SK-MEL-5 (cell line): ENCODE results near the gene CTAG2. TPM values are rescaled to one million over a fixed set of nuclear protein-coding genes. Genes with fewer than 3 reads are reported as not detected.
"Not testable (repeated sequence)": the region's sequence is repeated elsewhere in the genome, so short reads cannot be mapped to it uniquely, and the experiment has no call there.

Experiments
- DNase-seq: peaks from one replicate; pipeline ENCODE4 v3.0.0-alpha.2; 2016; ENCODE audit warnings: low read depth, low spot score
- in situ Hi-C: cut with HindIII; loops from 2 replicates; pipeline ENCODE4 v1.10.0; 2016; ENCODE audit warnings: low sequenced_read_pairs, high pct_unique_total_duplicates, low pct_unique_long_range_greater_than_20kb
- total RNA-seq: library from RNA; depleted of rRNA; stranded (reverse); fragments of >200 nt; shearing (Covaris generic); gene quantifications from 2 replicates; pipeline ENCODE4 v1.2.3, GENCODE V29; 2014

CTAG2 gene
- total RNA-seq, 1 experiment from 2014 or later, result 1.0 TPM

GRCh38 chrX:154652311-154653047 lies 900 bp downstream of the CTAG2 start:
- DNase-seq, result no peak
- in situ Hi-C loops, result no loop called here

GRCh38 chrX:154650221-154650510 lies 3.2 kb downstream of the CTAG2 start:
- DNase-seq, result no peak
- in situ Hi-C loops, result no loop called here

- in situ Hi-C loops, result no loop called here
- no peak for DNase-seq
Observed at GRCh38 chrX:154649503-154650220, 3.7 kb downstream of the CTAG2 start.

GRCh38 chrX:154648931-154649330 lies 4.4 kb downstream of the CTAG2 start:
- in situ Hi-C loops, result no loop called here
- DNase-seq, result no peak

GRCh38 chrX:154645745-154646378 lies 7.5 kb downstream of the CTAG2 start:
- DNase-seq, in situ Hi-C loops: not testable (repeated sequence)

GRCh38 chrX:154643708-154644107 lies 9.7 kb downstream of the CTAG2 start:
- DNase-seq, in situ Hi-C loops: not testable (repeated sequence)

GRCh38 chrX:154641740-154642139 lies 11.6 kb downstream of the CTAG2 start:
- DNase-seq, in situ Hi-C loops: not testable (repeated sequence)

GRCh38 chrX:154633661-154634060 lies 19.7 kb downstream of the CTAG2 start:
- in situ Hi-C loops, result not testable (repeated sequence)

GRCh38 chrX:154630949-154631348 lies 22.4 kb downstream of the CTAG2 start:
- in situ Hi-C loops, DNase-seq: not testable (repeated sequence)

More at GRCh38 chrX:154633661-154634060, 19.7 kb downstream of the CTAG2 start:
- DNase-seq, result not testable (repeated sequence)

- in situ Hi-C loops, DNase-seq: not testable (repeated sequence)
Observed at GRCh38 chrX:154628960-154629359, 24.4 kb downstream of the CTAG2 start.

- DNase-seq, in situ Hi-C loops: not testable (repeated sequence)
Observed at GRCh38 chrX:154620767-154621414, 32.5 kb downstream of the CTAG2 start.

- in situ Hi-C loops, DNase-seq: not testable (repeated sequence)
Observed at GRCh38 chrX:154619182-154619581, 34.2 kb downstream of the CTAG2 start, which contains the start of gene CTAG1B. CTAG1B (minus strand) TSS chrX:154619282; CDS start chrX:154619218, 64 bp downstream.

GRCh38 chrX:154613586-154613985 lies 39.8 kb downstream of the CTAG2 start:
- in situ Hi-C loops, result not testable (repeated sequence)

GRCh38 chrX:154611146-154611545 lies 42.2 kb downstream of the CTAG2 start:
- in situ Hi-C loops, DNase-seq: not testable (repeated sequence)

More at GRCh38 chrX:154613586-154613985, 39.8 kb downstream of the CTAG2 start:
- DNase-seq, result not testable (repeated sequence)

GRCh38 chrX:154608823-154609222 lies 44.6 kb downstream of the CTAG2 start:
- in situ Hi-C loops, DNase-seq: not testable (repeated sequence)

- in situ Hi-C loops, DNase-seq: not testable (repeated sequence)
Observed at GRCh38 chrX:154607976-154608375, 45.4 kb downstream of the CTAG2 start.

GRCh38 chrX:154607370-154607769 lies 46.0 kb downstream of the CTAG2 start:
- no peak for DNase-seq
- in situ Hi-C loops, result no loop called here

- no peak for DNase-seq
- in situ Hi-C loops, result no loop called here
Observed at GRCh38 chrX:154605566-154605965, 47.8 kb downstream of the CTAG2 start.
